Astrocyte of the spinal cord (primary cell): ENCODE measurements around the gene KCND3.

Experiments used
- DNase-seq: peaks from one replicate; pipeline ENCODE4 v3.0.0; 2011; ENCODE audit warnings: low read depth, low spot score
- H3K4me3 ChIP-seq: 2 replicates; pipeline ENCODE4 v1.5.1; 2011; ENCODE audit warnings: low read depth, mild to moderate bottlenecking, low read length, moderate library complexity
- CTCF ChIP-seq: IDR thresholded peaks from 2 replicates; pipeline ENCODE4 v1.5.1; 2012; ENCODE audit warnings: low read depth, mild to moderate bottlenecking, low read length, inconsistent platforms
- in situ Hi-C: cut with HindIII; loops from 2 replicates; pipeline ENCODE4 v1.10.0; 2017; ENCODE audit warnings: low sequenced_read_pairs

KCND3 gene

GRCh38 chr1:111894497-111894896, 95.0 kb downstream of the KCND3 start:
- DNase-seq = no peak
- in situ Hi-C loops = no loop called here
- no peak for TF ChIP-seq CTCF
- H3K4me3 ChIP-seq = no peak overlapping the region

- DNase-seq = no peak
- TF ChIP-seq CTCF = no peak
- in situ Hi-C loops = no loop called here
- H3K4me3 ChIP-seq = no peak overlapping the region
Measured at GRCh38 chr1:111891566-111891965, 97.9 kb downstream of the KCND3 start.

GRCh38 chr1:111888740-111889376, 100.6 kb downstream of the KCND3 start:
- no peak overlapping the region for H3K4me3 ChIP-seq
- in situ Hi-C loops = no loop called here
- TF ChIP-seq CTCF = no peak
- no peak for DNase-seq

GRCh38 chr1:111887875-111888274, 101.6 kb downstream of the KCND3 start:
- no peak for DNase-seq
- no peak overlapping the region for H3K4me3 ChIP-seq
- TF ChIP-seq CTCF = no peak
- in situ Hi-C loops = no loop called here

GRCh38 chr1:111887385-111887784, 102.1 kb downstream of the KCND3 start:
- H3K4me3 ChIP-seq = no peak overlapping the region
- in situ Hi-C loops = no loop called here
- TF ChIP-seq CTCF = no peak
- no peak for DNase-seq

- DNase-seq = no peak
- H3K4me3 ChIP-seq = no peak overlapping the region
- in situ Hi-C loops = no loop called here
- TF ChIP-seq CTCF = no peak
Measured at GRCh38 chr1:111886741-111887140, 102.7 kb downstream of the KCND3 start.
